ENCODE data around the gene PLAGL2. TPM values are rescaled to one million over a fixed set of nuclear protein-coding genes. Genes with fewer than 3 reads are reported as not detected.

PLAGL2 gene
- polyA plus RNA-seq, 1 donor from 2014 or later, result 4.8 TPM

Other genes starting within 250 kb of the PLAGL2 start
- not detected for gene XKR7, start 239.6 kb downstream of the PLAGL2 start, polyA plus RNA-seq
- gene CCM2L, start 197.3 kb downstream of the PLAGL2 start, polyA plus RNA-seq, result not detected
- 52.0 TPM for gene HCK, start 155.5 kb downstream of the PLAGL2 start, polyA plus RNA-seq
- gene TM9SF4, start 98.0 kb downstream of the PLAGL2 start, polyA plus RNA-seq, result 30.1 TPM
- gene POFUT1, start 137 bp upstream of the PLAGL2 start, polyA plus RNA-seq, result 15.1 TPM
- gene KIF3B, start 69.9 kb upstream of the PLAGL2 start, polyA plus RNA-seq, result 6.9 TPM
- gene ASXL1, start 150.6 kb upstream of the PLAGL2 start, polyA plus RNA-seq, result 24.5 TPM

Measured in IgD-negative memory B cell (primary cell).